GM21717 (cell line): ENCODE data around the gene FGD6.
A peak's percentile ranks its signal among the peaks of the same experiment; 100 is the strongest.
"Not testable (repeated sequence)": the region's sequence is repeated elsewhere in the genome, so short reads cannot be mapped to it uniquely, and the experiment has no call there.

Experiments used
- ATAC-seq: cut with Tn5 transposase; IDR thresholded peaks from one replicate; pipeline ENCODE4 v1.9.1; 2021; ENCODE audit warnings: mild to moderate bottlenecking, moderate library complexity; ENCODE audit not compliant: unreplicated experiment

The FGD6 gene

DNA sequence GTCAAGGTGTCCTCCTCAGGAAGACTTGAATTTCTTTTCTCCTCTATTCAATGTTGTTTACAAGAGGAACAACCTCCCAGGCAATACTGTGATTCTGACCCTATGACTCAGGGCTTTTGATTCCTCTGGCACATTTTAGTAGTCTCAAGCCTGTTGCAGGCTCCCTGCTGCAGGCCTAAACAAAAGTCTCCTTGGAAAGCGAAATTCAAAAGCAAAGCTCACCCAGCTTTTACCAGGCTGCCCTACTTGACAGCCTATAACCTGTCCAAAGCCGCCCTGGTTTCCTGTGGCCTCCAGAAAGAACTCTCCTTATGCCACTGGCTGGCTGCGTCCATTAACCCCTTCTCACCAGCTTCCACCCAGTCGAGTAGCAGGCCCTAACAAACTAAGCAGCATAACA, 11.6 kb downstream of the FGD6 start:
- ATAC-seq, result no peak

DNA sequence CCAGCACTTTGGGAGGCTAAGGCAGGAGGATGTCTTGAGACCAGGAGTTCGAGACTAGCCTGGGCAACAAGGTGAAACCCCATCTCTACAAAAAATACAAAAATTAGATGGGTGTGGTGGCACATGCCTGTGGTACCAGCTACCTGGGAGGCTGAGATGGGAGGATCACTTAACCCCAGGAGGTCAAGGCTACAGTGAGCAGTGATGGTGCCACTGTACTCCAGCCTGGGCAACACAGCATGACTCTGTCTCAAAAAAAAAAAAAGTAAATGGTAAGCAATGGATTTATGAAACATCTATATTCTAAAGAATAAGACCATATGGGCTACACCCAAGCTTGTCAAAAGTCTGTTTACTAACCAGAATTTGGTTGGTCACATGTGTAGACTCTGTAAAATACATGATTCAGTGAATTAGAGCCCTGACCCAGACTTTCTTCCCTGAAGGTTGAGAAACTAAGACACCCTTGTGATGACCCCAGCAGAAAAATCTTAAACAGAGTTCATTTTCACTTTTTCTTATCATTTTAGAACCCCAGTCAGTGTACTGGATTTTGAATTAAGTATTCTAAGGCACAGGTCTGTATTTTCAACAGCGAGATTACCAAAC, 12.1 kb downstream of the FGD6 start:
- ATAC-seq, result no peak

DNA sequence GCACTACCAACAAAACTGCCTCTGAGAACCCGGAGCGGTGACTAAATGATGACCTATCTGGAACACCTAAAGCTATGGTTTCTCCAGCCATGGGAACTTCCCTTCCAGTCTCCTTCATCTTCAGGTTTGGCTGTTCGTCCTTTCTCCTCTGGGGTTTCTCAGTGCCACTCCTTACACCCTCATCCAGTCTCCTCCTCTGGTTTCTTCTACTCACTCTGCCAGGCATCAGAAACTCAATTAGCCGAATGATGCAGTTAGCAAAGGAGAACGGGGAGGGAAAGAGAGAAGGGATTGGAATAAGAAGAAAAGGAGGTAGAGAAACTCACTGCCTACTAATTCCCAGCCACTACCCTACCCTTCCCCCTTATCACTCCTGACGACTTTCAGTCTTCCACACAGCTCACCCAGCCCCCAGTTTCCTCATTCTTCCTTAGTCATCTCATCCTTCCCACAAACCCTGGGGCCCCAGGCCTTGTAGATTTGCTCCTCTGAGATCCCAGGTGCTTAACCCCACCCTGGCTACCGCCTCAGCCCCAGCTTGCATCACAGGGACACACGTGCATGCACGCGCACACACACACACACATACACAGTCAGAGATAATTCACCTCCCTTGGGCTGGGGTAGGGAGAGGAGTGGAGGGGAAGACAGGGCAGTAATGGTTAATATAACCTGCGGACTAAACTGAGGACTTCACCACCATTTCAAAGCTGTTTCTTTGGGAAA, 13.0 kb downstream of the FGD6 start:
- no peak for ATAC-seq

DNA sequence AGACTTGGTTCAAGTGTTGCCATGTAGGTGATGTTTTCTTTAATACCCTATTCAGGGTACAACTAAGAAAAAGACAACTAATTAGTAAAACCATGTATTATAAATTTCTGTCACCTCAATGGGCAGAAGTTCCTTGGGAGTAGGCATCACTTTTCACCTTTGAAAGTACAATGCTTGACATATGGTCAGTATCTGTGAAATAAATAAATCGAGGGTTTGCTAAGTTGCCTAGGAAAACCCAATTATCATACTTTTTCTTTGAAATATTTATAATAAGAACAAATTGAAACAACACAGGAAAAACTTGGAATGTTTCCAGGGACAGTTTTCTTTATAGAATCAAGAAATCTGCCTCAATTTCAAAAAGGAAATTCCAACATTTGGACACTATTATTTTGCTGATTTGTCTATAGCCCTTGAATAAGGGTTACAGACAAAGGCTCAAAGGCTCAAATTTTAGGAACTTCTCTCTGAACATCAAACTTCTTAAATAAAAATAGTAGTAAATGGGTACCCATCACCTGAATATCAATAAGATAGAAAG, 13.7 kb downstream of the FGD6 start:
- ATAC-seq, result no peak

DNA sequence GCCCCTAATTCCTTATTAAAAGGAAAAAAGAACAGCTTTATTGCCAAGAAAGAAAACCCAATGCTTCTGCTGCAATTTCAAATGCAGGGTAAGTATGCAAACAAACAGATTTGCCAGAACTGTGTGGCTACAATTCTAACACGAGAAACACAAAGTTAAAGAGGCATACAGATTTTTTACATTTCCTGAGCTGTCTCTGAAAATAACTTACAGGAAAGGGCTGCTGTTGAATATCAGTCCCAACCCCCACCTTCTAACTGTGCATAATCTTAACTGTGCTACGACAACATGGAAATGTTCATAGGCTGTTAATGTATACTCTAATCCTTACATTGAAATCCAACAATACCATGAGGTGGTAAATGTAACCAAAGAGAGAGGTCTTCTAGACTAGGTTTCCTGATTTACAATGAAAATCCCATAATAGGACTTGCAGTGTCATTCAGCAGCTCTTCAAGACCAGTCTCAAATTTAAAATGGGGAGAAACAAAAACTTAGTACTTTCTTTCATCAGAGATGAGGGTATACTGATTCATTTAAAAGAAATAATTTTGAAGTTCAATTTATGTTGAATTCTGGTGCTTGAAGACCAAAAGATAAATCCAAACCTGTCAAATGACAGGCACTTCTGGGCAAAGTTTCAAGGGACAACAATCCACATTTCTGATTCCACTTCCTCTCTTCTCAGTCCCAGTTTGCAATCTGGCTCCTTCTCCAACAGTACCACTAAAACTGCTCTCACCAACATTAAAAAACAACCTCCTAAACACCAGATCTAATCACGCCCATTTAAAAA, 14.4 kb downstream of the FGD6 start:
- no peak for ATAC-seq

DNA sequence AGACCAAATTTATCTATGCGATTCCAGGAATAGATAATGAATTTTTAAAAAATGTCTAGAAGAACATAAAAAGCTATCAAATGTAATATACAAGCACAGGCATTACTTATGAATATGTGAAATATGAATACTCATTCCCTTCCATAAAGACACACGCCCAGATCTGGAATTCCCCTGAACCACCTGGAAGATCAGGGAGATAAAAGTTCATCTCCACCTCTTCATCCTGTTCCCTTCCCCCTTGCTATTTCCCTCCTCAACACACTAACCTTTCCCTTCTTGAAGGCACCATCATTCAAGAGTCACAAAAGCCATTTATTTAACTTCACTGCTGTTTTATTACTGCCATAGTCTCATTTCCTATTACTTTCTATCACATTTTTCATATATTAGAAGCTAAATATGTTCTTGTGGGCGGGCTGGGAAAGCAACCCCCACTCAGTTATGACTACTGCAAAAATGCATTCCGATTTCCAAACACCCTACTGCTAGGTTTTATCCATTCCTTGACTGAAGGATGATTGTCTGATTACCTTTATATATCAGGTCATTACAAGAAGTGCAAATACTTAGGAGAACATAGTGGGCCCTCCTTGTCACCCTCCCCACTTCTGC, 16.1 kb downstream of the FGD6 start:
- no peak for ATAC-seq

DNA sequence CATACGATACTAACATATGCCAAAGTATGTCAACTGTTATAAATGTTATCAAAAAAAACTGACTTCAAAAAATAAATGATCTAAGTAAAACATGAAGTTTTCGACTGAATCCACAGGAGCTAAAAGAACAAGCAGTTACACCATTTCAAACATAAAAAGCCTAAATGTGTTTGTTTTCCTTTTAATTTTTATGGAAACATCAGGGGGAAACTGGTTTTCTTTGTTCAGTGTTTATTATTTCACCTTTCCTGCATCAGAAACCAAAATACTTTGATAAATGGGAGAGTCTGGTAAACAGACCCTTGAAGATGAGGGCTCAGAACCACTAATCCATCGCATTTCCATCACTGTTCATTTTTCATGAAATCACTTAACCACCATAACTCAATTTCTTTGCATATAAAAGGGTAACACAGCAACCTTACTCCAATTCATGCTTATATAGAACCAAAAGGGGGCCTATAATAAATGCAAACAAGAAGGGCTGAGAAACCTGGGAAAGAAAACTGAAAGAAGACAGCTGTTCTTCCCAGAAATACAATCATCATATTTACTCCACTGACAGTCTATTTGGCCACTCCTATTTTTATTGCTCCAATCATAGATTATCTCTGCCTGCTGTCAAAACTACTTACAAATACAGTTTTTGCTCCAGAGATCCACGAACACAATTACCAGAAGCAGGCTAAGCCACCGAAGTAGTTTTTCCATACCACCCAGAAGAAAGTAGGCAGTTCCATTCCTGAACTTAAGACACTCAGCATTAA, 17.0 kb downstream of the FGD6 start:
- ATAC-seq, result no peak

DNA sequence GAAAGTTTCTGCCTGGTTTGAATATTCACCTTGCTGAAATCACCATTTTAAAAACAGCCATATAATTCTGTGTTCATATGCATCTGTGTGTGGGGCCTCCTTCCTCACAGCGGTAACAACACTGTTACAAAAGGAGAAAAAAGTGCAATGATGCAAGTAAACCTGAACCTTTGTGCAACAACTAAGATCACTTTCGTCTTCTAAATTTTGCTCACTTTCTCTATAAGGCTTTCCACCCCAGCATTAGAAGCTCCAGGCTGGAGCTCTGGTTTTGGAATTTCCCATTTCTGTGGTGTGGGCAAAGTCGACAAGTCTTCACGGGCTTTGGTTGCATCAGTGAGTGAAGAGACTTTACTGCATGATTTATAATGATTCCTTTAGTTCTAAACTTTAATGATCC, 18.4 kb downstream of the FGD6 start:
- peak; percentile 65 for ATAC-seq

DNA sequence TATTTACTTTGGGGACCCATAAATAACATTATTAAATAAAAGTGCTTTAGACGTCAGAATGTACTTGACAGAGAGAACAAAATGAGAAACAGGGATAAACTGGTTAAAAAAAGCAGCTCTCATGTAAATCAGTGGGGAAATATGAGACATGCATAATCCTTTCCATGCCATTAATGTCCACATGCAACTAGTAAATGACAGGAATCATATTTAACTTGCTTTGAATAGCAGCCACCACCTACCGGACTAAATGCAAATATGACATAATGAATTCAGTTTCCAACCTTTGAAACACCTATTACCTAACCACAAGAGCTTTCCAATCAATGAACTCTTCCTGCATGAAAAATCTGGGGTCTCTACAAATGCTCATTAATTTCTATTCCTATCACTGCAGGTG, 19.6 kb downstream of the FGD6 start:
- no peak for ATAC-seq

DNA sequence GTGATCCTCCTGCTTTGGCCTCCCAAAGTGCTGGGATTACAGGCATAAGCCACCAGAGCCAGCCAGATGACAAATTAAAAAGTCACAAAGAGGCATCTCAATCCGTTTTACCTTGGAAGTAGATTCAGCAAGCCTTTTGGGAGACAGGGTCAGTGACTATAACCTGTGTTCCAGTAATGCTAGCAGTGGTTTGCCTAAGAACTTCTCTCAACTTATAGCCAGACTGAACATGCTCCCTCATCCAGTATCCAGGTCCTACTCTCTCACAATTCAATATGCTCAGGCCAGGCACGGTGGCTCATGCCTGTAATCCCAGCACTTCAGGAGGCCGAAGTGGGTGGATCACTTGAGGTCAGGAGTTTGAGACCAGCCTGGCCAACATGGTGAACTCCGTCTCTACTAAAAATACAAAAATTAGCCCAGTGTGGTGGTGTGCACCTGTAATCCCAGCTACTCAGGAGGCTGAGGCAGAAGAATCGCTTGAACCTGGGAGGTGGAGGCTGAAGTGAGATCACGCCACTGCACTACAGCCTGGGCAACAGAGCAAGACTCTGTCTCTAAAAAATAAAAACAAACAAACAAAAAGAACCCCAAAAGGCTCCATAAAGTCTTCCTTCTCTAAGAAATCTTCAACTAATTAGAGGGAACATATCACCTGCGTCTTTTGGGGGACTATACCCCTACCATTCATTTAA, 20.2 kb downstream of the FGD6 start:
- ATAC-seq, result not testable (repeated sequence)

DNA sequence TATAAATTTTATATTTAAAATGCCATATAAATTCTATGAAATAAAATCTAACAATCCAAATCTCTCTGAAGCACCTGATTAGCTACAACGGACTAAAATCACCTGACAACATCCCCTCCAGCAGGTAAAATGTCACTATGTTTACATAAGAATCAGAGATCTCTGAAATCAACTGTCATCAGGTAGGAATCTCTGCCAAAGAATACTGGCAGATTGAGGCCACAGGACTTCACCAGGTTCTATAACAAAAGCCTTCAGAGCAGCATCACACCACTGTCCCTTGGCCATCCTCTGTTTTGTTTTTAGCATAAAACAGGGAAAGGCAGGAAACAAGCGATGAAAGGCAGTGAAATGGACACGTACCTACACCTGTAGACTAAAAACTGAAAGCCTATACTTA, 22.1 kb downstream of the FGD6 start:
- ATAC-seq, result no peak

DNA sequence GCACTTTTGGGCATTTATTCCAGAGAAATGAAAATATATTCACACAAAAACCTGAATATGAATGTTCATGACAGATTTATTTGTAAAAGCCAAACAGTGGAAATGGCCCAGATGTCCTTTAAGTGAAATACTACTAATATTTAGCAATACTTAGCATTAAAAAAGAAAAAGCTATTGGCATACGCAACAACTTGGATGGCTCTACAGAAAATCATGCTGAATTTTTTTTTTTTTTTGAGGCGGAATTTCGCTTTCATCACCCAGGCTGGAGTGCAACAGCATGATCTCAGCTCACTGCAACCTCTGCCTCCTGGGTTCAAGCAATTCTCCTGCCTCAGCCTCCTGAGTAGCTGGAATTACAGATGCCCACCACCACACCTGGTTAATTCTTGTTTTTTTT, 24.1 kb downstream of the FGD6 start:
- no peak for ATAC-seq

DNA sequence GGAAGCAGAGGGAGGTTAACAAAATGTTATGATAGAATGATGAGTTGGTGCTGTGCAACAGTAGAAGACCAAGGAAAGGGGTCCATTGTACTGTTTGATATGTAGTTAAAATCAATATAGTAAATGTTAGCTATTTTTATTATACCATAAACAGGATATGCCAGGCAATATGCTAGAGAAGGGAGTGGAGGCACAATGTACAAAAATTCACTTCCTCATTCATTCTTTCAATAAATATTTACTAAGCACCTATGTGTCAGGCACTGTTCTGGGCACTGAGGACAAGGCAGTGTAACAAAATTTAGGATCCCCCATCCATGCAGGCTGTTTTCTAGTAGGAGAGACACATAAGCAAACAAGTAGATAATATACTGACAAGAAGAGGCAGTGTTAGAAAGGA, 25.0 kb downstream of the FGD6 start:
- ATAC-seq, result no peak

DNA sequence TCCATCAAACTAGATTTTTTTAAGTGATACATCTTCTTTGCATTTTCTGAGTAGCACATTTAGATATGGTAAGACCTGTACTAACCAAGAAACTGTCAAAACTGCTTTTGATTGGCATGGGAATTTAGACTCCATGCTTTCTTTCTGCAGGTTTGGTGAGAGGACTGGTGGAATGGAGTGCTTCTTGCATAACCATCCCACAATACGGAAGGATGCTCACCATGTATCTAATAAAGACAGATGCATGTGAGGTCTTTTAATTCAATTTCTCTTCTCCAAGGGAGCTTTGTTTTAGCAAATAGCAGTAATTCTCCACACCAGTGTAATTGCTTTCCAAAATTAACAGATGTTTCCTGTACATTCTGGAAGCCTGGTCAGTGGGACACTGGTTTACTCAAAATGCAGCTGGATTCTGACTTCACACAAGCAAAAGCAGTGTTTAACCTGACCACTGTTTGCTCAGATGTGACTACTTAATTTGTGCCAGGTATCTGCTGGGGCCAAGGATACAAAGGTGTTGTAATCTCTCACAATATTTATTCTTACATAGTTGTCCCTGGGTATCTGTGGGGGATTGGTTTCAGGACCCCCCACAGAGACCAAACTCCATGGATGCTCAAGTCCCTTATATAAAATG, 26.1 kb downstream of the FGD6 start:
- no peak for ATAC-seq

DNA sequence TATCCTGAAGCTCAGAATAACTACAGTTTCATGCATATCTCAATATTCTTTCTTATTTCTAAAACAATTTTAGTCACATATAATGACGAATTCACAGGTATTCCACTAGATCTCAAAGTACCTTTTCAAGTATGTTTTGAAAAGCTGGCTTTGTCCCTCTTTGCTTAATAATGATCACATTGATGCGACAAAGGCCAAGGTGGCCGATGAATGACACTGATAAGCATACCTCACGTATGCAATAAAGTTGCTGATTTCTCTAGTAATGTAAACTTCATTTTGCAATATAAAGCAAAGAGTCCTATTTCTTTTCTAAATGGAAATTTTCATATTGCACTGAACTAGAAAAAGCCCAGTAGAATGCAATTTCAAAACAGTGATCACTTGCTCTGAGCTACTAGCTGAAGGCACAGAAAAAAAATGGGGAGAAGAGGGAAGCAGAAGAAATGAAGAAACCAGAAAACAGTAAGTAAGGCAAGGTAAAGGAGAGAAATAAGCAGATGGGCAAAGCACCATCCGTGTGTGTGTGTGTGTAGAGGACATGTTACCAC, 29.3 kb downstream of the FGD6 start:
- no peak for ATAC-seq

DNA sequence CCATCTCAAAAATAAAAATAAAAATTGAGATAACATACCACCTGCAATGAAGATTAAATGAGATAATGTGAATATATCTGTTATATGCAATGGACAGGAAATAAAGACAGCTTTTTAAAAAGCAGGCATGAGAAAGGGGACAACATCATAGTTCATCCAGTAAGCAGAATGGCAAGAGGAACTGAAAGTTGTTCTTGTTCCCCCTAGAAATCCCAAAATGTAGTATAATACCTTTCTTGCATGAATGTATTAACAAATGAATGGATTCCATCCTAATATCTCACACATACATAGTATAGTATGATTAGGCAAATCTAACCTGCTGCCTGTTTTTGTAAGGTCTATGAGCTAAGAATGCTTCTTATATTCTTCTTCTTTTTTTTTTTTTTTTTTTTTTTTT, 31.4 kb downstream of the FGD6 start:
- no peak for ATAC-seq

DNA sequence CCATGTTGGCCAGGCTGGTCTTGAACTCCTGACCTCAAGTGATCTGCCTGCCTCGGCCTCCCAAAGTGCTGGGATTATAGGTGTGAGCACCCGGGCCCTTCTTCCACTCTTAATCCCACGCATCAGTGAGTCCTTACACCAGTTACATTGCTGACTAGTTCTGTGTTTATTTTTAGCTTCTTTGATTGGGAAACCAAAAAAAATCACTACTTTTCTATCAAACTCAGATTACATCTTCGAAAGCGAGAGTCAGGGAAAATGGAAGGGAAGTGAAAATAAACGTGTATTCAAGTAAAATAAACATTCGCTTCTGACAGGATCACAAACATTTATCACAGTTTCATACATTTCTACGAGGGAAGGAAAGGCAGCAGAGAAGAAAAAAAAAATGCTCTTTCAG, 32.2 kb downstream of the FGD6 start:
- ATAC-seq, result no peak

DNA sequence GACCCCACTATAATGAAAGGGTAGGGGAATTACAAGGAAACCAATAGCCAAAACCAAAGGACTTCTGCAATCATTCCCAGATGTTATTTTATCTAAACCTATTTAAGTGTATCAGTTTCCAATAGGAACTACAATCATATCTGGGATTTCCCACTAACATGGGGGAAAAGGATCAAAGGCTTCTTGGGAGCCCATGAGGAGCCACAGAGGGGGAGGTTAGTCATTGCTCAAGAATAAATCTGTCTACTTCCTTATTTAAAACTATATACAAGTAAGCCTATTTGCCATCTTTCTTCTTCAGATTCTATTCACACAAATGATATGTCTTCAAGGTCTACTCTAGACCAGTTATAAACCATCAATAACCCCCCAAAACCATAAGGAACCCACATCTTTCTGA, 33.1 kb downstream of the FGD6 start:
- ATAC-seq, result no peak

DNA sequence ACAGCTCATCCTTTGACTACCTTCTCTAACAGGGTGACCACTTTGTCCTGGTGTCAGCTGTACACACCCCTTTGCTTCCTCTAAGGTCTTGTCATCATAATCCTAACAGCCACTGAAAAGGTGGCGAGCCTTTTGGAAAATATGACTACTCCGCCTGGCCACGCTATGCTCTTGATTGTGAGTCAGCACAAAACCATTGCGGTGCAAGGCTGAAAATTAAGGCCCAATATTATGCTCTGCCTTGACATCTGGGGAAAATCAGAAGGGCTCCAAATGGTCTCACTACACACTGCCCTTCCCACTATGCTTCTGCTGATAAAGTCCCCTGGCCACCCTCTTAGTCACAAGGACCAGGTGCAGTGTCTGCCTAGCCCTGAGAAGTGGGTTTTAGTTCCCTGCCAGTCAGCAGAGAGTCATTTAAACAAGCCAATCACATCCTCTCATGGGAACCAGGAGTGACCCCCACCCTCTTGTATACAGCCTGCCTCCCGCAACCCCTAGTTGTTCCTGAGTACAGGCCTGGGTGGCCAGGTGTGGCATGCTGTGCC, 34.3 kb downstream of the FGD6 start:
- ATAC-seq, result no peak
